ENCODE measurements around the gene TMEM217. TPM values are rescaled to one million over a fixed set of nuclear protein-coding genes. Genes with fewer than 3 reads are reported as not detected.

The TMEM217 gene
- total RNA-seq, 2 experiments from 2014 or later, result 0.81 to 0.95 TPM

DNA sequence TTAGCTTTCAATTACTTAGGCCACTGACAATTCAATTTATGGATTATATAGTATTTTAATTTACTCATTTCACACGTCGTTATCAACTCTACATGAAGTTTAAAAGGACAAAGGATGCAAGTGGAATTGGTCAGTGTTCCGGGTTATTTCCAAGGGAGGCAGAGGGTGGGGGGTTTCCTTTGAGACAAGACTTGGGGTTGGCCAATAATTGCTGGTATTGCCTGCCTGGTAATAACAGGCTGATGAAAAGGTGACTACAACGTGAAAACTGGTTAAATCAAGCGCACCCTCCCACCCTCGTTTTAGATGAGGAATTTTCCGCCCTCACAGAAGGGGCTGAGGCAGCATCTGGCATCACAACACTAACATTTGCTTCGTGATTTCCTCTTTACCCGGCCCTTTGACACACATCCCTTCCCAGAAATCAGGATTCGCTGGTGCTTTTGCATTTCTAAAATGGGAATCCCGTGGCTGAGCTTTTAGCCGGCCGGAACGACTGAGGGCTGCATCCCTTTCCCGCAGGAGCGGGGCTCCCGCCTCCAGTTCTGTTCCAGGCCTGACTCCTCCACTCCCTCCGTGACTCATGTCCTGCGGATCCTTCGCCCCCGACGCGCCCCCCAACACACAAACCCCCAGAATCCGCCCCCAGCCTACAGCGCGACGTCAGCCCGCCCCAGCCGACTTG is 89.0 kb downstream of the TMEM217 start:
- H3K4me1 Mint-ChIP-seq (ENCODE audit: low read depth), result peaks cover 27% of the 10 kb centered on the region
- intact Hi-C loops (cut with micrococcal nuclease), result loop anchor here (1.0 kb wide), 4 partner anchors 14 to 71 kb away; no protein-coding TSS in a partner anchor
- peak overlapping the region; percentile 93 for H3K4me3 Mint-ChIP-seq
- peak overlapping the region; percentile 96 for H3K27ac Mint-ChIP-seq
- H3K36me3 Mint-ChIP-seq (ENCODE audit: low read depth), result peaks cover 34% of the 10 kb centered on the region
- H3K9me3 Mint-ChIP-seq, result no peaks in the 10 kb centered on the region
- CTCF ChIA-PET, result interaction anchor here (1.9 to 12.2 kb wide), 4 partner anchors 39 to 144 kb away, joined by 10 to 265 read pairs (median 180); no protein-coding TSS in a partner anchor
- no peaks in the 10 kb centered on the region for H3K27me3 Mint-ChIP-seq (ENCODE audit: low read depth)
- DNase-seq, result peak; percentile 76

DNA sequence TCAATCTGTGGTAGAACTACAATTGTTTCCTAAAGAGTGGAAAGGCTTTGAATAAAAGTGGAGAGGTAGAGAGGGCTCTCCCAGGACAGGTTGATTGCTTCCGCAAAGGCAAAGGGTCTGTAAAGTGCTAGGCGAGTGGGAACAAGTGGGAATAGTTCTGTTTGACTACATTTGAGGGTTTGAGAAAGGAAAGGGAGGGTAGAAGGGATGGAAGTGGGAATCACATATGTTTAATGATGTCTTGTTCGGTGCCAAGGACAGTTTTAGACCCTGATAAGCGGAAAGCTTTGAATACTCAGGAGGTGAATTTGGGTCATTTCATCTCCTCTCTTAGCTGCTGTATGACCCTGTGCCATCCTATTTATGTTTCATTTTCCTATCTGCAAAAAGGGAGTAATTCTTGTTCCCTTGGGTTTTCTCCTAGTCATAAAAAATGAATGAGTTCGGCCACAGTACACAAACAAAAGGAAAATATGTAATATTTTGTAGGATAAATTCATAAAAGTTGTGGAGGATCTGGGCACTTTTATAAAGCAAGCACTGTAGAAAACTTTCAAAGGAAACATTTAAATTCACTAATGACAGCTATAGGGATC is 89.7 kb downstream of the TMEM217 start:
- no peak for DNase-seq
- Mint-ChIP-seq H3K4me1 (ENCODE audit: low read depth) (peaks cover 20% of the 10 kb centered on the region), H3K36me3 (ENCODE audit: low read depth) (peaks cover 27% of the 10 kb centered on the region), H3K27me3 (ENCODE audit: low read depth) (no peaks in the 10 kb centered on the region), H3K4me3 (peak overlapping the region; percentile 2), H3K27ac (peak overlapping the region; percentile 1), H3K9me3 (no peaks in the 10 kb centered on the region)
- CTCF ChIA-PET, result interaction anchor here (1.9 to 12.2 kb wide), 2 partner anchors 117 to 144 kb away, joined by 10 to 265 read pairs; no protein-coding TSS in a partner anchor
- intact Hi-C loops (cut with micrococcal nuclease), result no loop called here

DNA sequence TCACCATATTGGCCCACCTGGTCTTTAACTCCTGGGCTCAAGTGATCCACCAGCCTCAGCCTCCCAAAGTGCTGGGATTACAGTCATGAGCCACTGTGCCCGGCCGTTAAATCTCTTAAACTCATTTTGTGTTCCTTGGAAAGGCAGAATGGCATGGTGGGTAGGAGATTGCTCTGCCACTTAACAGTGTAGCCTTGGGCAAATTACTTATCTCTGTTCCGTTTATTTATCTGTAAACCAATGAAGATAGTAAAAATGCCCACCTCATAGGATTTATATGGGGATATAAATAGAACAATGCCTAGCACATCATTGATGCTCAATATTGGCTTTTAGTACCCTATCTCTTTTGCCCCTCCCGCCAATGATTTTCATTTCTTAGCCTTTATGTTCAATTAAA is 95.2 kb downstream of the TMEM217 start:
- CTCF ChIA-PET, result no interaction called here
- intact Hi-C loops (cut with micrococcal nuclease), result no loop called here
- Mint-ChIP-seq H3K27ac (no peak overlapping the region), H3K4me1 (ENCODE audit: low read depth) (peaks cover 10% of the 10 kb centered on the region), H3K9me3 (peaks cover 1% of the 10 kb centered on the region), H3K4me3 (no peak overlapping the region), H3K36me3 (ENCODE audit: low read depth) (peaks cover 2% of the 10 kb centered on the region), H3K27me3 (ENCODE audit: low read depth) (no peaks in the 10 kb centered on the region)
- DNase-seq, result no peak

Other genes with a start within 250 kb of the TMEM217 start
- gene PIM1, start 88.0 kb downstream of the TMEM217 start, total RNA-seq, result 100 to 1,000 TPM; 226 to 227 TPM
- 10 to 100 TPM; 13.4 to 15.1 TPM for gene TBC1D22B, start 372 bp downstream of the TMEM217 start, total RNA-seq
- gene RNF8, start 95.8 kb upstream of the TMEM217 start, total RNA-seq, result 10 to 100 TPM; 18.6 to 19.4 TPM
- 10 to 100 TPM; 70.9 to 71.3 TPM for gene CMTR1, start 175.1 kb upstream of the TMEM217 start, total RNA-seq
- 10 to 100 TPM; 53.4 to 57.1 TPM for gene CCDC167, start 241.7 kb upstream of the TMEM217 start, total RNA-seq

Measured in activated naive CD4-positive, alpha-beta T cell treated with anti-CD3 and anti-CD28 coated beads for 36 hours (primary cell).